GM23338 (cell line): ENCODE data around the gene APOLD1. TPM values are rescaled to one million over a fixed set of nuclear protein-coding genes. Genes with fewer than 3 reads are reported as not detected.

Experiments
- ATAC-seq: fragments of 200-7000 bp; cut with Tn5 transposase; 3 replicates; pipeline ENCODE4 v1.9.1; 2020
- DNase-seq: peaks from one replicate; pipeline ENCODE4 v3.0.0-alpha.2; 2015; ENCODE audit warnings: low spot score
- H2AFZ ChIP-seq: fragments of 200-600 bp; sonication (generic); 2 replicates; pipeline ENCODE4 v1.8.0; 2016; ENCODE audit warnings: antibody characterized with exemption, mild to moderate bottlenecking, moderate library complexity
- H3F3A ChIP-seq: fragments of 200-600 bp; sonication (generic); replicated peaks from 2 replicates; pipeline ENCODE4 v1.8.0; 2017; ENCODE audit warnings: antibody characterized with exemption, mixed run types, low read depth
- H3K27ac ChIP-seq: fragments of 200-600 bp; sonication (generic); 2 replicates; pipeline ENCODE4 v1.6.1; 2016; ENCODE audit warnings: low read depth
- H3K27me3 ChIP-seq: fragments of 200-600 bp; sonication (generic); 2 replicates; pipeline ENCODE4 v1.8.0; 2016; ENCODE audit warnings: mild to moderate bottlenecking, mixed run types, moderate library complexity; ENCODE audit not compliant: insufficient read depth
- H3K36me3 ChIP-seq: fragments of 200-600 bp; sonication (generic); 2 replicates; pipeline ENCODE4 v1.8.0; 2016; ENCODE audit warnings: mild to moderate bottlenecking; ENCODE audit not compliant: insufficient read depth
- H3K4me1 ChIP-seq: fragments of 200-600 bp; sonication (generic); 2 replicates; pipeline ENCODE4 v1.8.0; 2016; ENCODE audit warnings: mild to moderate bottlenecking, moderate library complexity; ENCODE audit not compliant: insufficient read depth
- H3K4me2 ChIP-seq: fragments of 200-600 bp; sonication (generic); 2 replicates; pipeline ENCODE4 v1.7.1; 2017; ENCODE audit warnings: mixed run types
- H3K4me3 ChIP-seq: fragments of 200-600 bp; sonication (generic); 2 replicates; pipeline ENCODE4 v1.6.1; 2016; ENCODE audit warnings: mixed run types
- H3K79me2 ChIP-seq: fragments of 200-600 bp; sonication (generic); replicated peaks from 2 replicates; pipeline ENCODE4 v1.8.0; 2017; ENCODE audit warnings: mild to moderate bottlenecking; ENCODE audit not compliant: insufficient read depth
- H3K9me2 ChIP-seq: fragments of 200-600 bp; sonication (generic); 2 replicates; pipeline ENCODE4 v1.8.0; 2017; ENCODE audit not compliant: insufficient read depth
- H4K20me1 ChIP-seq: fragments of 200-600 bp; sonication (generic); replicated peaks from 2 replicates; pipeline ENCODE4 v1.8.0; 2017; ENCODE audit warnings: mild to moderate bottlenecking; ENCODE audit not compliant: insufficient read depth
- H3K27ac Mint-ChIP-seq: 2 replicates; pipeline ENCODE4 v1.8.0; 2020; ENCODE audit warnings: inconsistent platforms, mild to moderate bottlenecking, moderate library complexity, mixed read lengths
- H3K27me3 Mint-ChIP-seq: 3 replicates; pipeline ENCODE4 v1.8.0; 2022; ENCODE audit warnings: low read depth, mild to moderate bottlenecking, moderate library complexity, mixed read lengths, inconsistent platforms; ENCODE audit not compliant: insufficient read depth, poor library complexity
- H3K36me3 Mint-ChIP-seq: 3 replicates; pipeline ENCODE4 v1.8.0; 2021; ENCODE audit warnings: low read depth, mild to moderate bottlenecking, inconsistent platforms, moderate library complexity, mixed read lengths
- H3K4me1 Mint-ChIP-seq: 3 replicates; pipeline ENCODE4 v1.8.0; 2020; ENCODE audit warnings: mild to moderate bottlenecking, inconsistent platforms, mixed read lengths
- H3K4me3 Mint-ChIP-seq: 3 replicates; pipeline ENCODE4 v1.8.0; 2021; ENCODE audit warnings: moderate library complexity, mild to moderate bottlenecking, inconsistent platforms, mixed read lengths
- H3K9me3 Mint-ChIP-seq: 3 replicates; pipeline ENCODE4 v1.8.0; 2020; ENCODE audit warnings: moderate library complexity, mild to moderate bottlenecking, inconsistent platforms, mixed read lengths
- CREB1 ChIP-seq: fragments of 250-450 bp; sonication (Bioruptor Pico); IDR thresholded peaks from 2 replicates; pipeline ENCODE4 v1.5.0; 2020; ENCODE audit warnings: low read depth, mild to moderate bottlenecking, moderate library complexity
- EZH2 ChIP-seq: fragments of 200-600 bp; sonication (generic); IDR thresholded peaks from one replicate; pipeline ENCODE4 v1.8.0; 2017; ENCODE audit warnings: antibody characterized with exemption, mild to moderate bottlenecking, low read depth; ENCODE audit not compliant: unreplicated experiment
- EZH2phosphoT487 ChIP-seq: fragments of 200-600 bp; sonication (generic); IDR thresholded peaks from one replicate; pipeline ENCODE4 v1.8.1; 2018; ENCODE audit warnings: antibody characterized with exemption; ENCODE audit not compliant: unreplicated experiment
- JUNB ChIP-seq: IDR thresholded peaks from one replicate; pipeline ENCODE4 v1.6.1; 2016; ENCODE audit warnings: antibody characterized with exemption; ENCODE audit not compliant: unreplicated experiment
- NANOG ChIP-seq: IDR thresholded peaks from 2 replicates; pipeline ENCODE4 v1.6.1; 2016; ENCODE audit warnings: antibody characterized with exemption, borderline replicate concordance
- POLR2AphosphoS5 ChIP-seq: IDR thresholded peaks from 2 replicates; pipeline ENCODE4 v1.6.1; 2016; ENCODE audit warnings: antibody characterized with exemption, low read depth
- STAT1 ChIP-seq: IDR thresholded peaks from one replicate; pipeline ENCODE4 v1.6.1; 2016; ENCODE audit warnings: antibody characterized with exemption; ENCODE audit not compliant: unreplicated experiment
- ZNF114 ChIP-seq: fragments of 250-450 bp; sonication (Bioruptor Pico); IDR thresholded peaks from 2 replicates; pipeline ENCODE4 v1.5.0; 2020; ENCODE audit warnings: mild to moderate bottlenecking, moderate library complexity
- ZNF331 ChIP-seq: fragments of 250-450 bp; sonication (Bioruptor Pico); IDR thresholded peaks from 2 replicates; pipeline ENCODE4 v1.5.0; 2020; ENCODE audit warnings: low read depth, mild to moderate bottlenecking, moderate library complexity
- polyA plus RNA-seq: library from polyadenylated mRNA; unstranded; fragments of >200 nt; fragmentation: Nextera tagmentation; extraction: Ambion mirVana; gene quantifications from 2 replicates; pipeline ENCODE4 v1.2.1, GENCODE V29; 2016
- total RNA-seq: library from RNA; depleted of rRNA; stranded (reverse); fragments of >200 nt; shearing (Covaris generic); gene quantifications from 2 replicates; pipeline ENCODE4 v1.2.3, GENCODE V29; 2014
- TF ChIP-seq, protein P1 (sequence below): fragments of 250-450 bp; sonication (Bioruptor Pico); IDR thresholded peaks from 2 replicates; pipeline ENCODE4 v1.5.0; 2020; ENCODE audit warnings: mild to moderate bottlenecking, moderate library complexity
- TF ChIP-seq, protein P2 (sequence below): IDR thresholded peaks from one replicate; pipeline ENCODE4 v1.6.1; 2018; ENCODE audit warnings: antibody characterized with exemption; ENCODE audit not compliant: unreplicated experiment
- TF ChIP-seq, protein P3 (sequence below), 2 experiments: fragments of 200-600 bp in 1 of 2; sonication (generic) in 1 of 2; conservative IDR thresholded peaks; 2 replicates each; pipeline versions ENCODE4 v1.5.1 to v1.6.1; 2016 to 2017; ENCODE audit warnings: antibody characterized with exemption in 2 of 2, low read depth in 2 of 2, mild to moderate bottlenecking in 2 of 2, moderate library complexity in 1 of 2
- TF ChIP-seq, protein P4 (sequence below): IDR thresholded peaks from 2 replicates; pipeline ENCODE4 v1.6.1; 2016; ENCODE audit warnings: antibody characterized with exemption

Gene APOLD1
- total and polyA plus RNA-seq, 2 experiments from 2014 or later = 0.94 to 1.8 TPM

DNA sequence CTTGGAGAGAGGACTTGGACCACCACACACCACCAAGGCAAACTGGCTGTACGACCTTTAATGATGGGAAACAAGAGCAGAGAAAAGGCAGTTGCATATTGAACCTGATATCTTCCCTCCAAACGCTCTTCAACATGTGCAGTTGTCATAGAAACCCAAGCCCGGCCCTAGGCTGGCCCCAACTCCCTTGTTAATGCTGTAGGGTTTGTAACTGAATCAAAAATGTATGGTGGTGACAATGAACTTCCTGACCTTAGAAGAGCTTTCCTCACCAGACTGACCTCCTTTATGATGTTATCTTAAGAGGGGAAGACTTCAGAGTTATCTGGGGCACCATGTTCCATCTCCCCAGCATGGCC lies 12.3 kb downstream of the APOLD1 start:
- Mint-ChIP-seq H3K36me3 (no peaks in the 10 kb centered on the region), H3K27ac (no peak overlapping the region), H3K4me3 (no peak overlapping the region), H3K27me3 (no peaks in the 10 kb centered on the region), H3K4me1 (peaks cover 4% of the 10 kb centered on the region; the same call in 1 of the 3 replicates), H3K9me3 (peaks cover 4% of the 10 kb centered on the region; the same call in 1 of the 3 replicates)
- no peak overlapping the region for H3K4me3 ChIP-seq
- no peaks in the 10 kb centered on the region for H3K36me3 ChIP-seq
- ATAC-seq (no peak), DNase-seq (no peak)
- no peak overlapping the region for H3K27ac ChIP-seq
- no peak overlapping the region for H2AFZ ChIP-seq
- no peaks in the 10 kb centered on the region for H3K4me1 ChIP-seq
- no peaks in the 10 kb centered on the region for H3K79me2 ChIP-seq
- TF ChIP-seq ZNF114 (CRISPR knock-in tag) = no peak
- TF ChIP-seq, protein P1, sequence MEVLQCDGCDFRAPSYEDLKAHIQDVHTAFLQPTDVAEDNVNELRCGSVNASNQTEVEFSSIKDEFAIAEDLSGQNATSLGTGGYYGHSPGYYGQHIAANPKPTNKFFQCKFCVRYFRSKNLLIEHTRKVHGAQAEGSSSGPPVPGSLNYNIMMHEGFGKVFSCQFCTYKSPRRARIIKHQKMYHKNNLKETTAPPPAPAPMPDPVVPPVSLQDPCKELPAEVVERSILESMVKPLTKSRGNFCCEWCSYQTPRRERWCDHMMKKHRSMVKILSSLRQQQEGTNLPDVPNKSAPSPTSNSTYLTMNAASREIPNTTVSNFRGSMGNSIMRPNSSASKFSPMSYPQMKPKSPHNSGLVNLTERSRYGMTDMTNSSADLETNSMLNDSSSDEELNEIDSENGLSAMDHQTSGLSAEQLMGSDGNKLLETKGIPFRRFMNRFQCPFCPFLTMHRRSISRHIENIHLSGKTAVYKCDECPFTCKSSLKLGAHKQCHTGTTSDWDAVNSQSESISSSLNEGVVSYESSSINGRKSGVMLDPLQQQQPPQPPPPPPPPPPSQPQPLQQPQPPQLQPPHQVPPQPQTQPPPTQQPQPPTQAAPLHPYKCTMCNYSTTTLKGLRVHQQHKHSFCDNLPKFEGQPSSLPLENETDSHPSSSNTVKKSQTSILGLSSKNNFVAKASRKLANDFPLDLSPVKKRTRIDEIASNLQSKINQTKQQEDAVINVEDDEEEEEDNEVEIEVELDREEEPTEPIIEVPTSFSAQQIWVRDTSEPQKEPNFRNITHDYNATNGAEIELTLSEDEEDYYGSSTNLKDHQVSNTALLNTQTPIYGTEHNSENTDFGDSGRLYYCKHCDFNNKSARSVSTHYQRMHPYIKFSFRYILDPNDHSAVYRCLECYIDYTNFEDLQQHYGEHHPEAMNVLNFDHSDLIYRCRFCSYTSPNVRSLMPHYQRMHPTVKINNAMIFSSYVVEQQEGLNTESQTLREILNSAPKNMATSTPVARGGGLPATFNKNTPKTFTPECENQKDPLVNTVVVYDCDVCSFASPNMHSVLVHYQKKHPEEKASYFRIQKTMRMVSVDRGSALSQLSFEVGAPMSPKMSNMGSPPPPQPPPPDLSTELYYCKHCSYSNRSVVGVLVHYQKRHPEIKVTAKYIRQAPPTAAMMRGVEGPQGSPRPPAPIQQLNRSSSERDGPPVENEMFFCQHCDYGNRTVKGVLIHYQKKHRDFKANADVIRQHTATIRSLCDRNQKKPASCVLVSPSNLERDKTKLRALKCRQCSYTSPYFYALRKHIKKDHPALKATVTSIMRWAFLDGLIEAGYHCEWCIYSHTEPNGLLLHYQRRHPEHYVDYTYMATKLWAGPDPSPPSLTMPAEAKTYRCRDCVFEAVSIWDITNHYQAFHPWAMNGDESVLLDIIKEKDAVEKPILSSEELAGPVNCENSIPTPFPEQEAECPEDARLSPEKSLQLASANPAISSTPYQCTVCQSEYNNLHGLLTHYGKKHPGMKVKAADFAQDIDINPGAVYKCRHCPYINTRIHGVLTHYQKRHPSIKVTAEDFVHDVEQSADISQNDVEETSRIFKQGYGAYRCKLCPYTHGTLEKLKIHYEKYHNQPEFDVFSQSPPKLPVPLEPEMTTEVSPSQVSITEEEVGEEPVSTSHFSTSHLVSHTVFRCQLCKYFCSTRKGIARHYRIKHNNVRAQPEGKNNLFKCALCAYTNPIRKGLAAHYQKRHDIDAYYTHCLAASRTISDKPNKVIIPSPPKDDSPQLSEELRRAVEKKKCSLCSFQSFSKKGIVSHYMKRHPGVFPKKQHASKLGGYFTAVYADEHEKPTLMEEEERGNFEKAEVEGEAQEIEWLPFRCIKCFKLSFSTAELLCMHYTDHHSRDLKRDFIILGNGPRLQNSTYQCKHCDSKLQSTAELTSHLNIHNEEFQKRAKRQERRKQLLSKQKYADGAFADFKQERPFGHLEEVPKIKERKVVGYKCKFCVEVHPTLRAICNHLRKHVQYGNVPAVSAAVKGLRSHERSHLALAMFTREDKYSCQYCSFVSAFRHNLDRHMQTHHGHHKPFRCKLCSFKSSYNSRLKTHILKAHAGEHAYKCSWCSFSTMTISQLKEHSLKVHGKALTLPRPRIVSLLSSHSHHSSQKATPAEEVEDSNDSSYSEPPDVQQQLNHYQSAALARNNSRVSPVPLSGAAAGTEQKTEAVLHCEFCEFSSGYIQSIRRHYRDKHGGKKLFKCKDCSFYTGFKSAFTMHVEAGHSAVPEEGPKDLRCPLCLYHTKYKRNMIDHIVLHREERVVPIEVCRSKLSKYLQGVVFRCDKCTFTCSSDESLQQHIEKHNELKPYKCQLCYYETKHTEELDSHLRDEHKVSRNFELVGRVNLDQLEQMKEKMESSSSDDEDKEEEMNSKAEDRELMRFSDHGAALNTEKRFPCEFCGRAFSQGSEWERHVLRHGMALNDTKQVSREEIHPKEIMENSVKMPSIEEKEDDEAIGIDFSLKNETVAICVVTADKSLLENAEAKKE (CRISPR knock-in tag) = no peak
- TF ChIP-seq, protein P2, sequence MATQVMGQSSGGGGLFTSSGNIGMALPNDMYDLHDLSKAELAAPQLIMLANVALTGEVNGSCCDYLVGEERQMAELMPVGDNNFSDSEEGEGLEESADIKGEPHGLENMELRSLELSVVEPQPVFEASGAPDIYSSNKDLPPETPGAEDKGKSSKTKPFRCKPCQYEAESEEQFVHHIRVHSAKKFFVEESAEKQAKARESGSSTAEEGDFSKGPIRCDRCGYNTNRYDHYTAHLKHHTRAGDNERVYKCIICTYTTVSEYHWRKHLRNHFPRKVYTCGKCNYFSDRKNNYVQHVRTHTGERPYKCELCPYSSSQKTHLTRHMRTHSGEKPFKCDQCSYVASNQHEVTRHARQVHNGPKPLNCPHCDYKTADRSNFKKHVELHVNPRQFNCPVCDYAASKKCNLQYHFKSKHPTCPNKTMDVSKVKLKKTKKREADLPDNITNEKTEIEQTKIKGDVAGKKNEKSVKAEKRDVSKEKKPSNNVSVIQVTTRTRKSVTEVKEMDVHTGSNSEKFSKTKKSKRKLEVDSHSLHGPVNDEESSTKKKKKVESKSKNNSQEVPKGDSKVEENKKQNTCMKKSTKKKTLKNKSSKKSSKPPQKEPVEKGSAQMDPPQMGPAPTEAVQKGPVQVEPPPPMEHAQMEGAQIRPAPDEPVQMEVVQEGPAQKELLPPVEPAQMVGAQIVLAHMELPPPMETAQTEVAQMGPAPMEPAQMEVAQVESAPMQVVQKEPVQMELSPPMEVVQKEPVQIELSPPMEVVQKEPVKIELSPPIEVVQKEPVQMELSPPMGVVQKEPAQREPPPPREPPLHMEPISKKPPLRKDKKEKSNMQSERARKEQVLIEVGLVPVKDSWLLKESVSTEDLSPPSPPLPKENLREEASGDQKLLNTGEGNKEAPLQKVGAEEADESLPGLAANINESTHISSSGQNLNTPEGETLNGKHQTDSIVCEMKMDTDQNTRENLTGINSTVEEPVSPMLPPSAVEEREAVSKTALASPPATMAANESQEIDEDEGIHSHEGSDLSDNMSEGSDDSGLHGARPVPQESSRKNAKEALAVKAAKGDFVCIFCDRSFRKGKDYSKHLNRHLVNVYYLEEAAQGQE = no peak
- no peak for TF ChIP-seq NANOG
- TF ChIP-seq EZH2phosphoT487 = no peak
- TF ChIP-seq CREB1 = no peak
- TF ChIP-seq STAT1 = no peak
- no peak for TF ChIP-seq ZNF331
- TF ChIP-seq EZH2 = no peak
- TF ChIP-seq, protein P3, sequence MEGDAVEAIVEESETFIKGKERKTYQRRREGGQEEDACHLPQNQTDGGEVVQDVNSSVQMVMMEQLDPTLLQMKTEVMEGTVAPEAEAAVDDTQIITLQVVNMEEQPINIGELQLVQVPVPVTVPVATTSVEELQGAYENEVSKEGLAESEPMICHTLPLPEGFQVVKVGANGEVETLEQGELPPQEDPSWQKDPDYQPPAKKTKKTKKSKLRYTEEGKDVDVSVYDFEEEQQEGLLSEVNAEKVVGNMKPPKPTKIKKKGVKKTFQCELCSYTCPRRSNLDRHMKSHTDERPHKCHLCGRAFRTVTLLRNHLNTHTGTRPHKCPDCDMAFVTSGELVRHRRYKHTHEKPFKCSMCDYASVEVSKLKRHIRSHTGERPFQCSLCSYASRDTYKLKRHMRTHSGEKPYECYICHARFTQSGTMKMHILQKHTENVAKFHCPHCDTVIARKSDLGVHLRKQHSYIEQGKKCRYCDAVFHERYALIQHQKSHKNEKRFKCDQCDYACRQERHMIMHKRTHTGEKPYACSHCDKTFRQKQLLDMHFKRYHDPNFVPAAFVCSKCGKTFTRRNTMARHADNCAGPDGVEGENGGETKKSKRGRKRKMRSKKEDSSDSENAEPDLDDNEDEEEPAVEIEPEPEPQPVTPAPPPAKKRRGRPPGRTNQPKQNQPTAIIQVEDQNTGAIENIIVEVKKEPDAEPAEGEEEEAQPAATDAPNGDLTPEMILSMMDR (conservative IDR thresholded peaks at IDR 0.05; ENCODE audit: low read depth in 2 of 2) = no peak
- TF ChIP-seq JUNB = no peak
- TF ChIP-seq, protein P4, sequence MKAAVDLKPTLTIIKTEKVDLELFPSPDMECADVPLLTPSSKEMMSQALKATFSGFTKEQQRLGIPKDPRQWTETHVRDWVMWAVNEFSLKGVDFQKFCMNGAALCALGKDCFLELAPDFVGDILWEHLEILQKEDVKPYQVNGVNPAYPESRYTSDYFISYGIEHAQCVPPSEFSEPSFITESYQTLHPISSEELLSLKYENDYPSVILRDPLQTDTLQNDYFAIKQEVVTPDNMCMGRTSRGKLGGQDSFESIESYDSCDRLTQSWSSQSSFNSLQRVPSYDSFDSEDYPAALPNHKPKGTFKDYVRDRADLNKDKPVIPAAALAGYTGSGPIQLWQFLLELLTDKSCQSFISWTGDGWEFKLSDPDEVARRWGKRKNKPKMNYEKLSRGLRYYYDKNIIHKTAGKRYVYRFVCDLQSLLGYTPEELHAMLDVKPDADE = no peak
- TF ChIP-seq POLR2AphosphoS5 = no peak
- no peaks in the 10 kb centered on the region for H3K9me2 ChIP-seq
- no peaks in the 10 kb centered on the region for H3F3A ChIP-seq
- no peak overlapping the region for H3K4me2 ChIP-seq
- no peaks in the 10 kb centered on the region for H3K27me3 ChIP-seq
- H4K20me1 ChIP-seq = no peaks in the 10 kb centered on the region
